ENCODE results near the gene ZNF598.
"Not testable (repeated sequence)": the region's sequence is repeated elsewhere in the genome, so short reads cannot be mapped to it uniquely, and the experiment has no call there.

The ZNF598 gene

DNA sequence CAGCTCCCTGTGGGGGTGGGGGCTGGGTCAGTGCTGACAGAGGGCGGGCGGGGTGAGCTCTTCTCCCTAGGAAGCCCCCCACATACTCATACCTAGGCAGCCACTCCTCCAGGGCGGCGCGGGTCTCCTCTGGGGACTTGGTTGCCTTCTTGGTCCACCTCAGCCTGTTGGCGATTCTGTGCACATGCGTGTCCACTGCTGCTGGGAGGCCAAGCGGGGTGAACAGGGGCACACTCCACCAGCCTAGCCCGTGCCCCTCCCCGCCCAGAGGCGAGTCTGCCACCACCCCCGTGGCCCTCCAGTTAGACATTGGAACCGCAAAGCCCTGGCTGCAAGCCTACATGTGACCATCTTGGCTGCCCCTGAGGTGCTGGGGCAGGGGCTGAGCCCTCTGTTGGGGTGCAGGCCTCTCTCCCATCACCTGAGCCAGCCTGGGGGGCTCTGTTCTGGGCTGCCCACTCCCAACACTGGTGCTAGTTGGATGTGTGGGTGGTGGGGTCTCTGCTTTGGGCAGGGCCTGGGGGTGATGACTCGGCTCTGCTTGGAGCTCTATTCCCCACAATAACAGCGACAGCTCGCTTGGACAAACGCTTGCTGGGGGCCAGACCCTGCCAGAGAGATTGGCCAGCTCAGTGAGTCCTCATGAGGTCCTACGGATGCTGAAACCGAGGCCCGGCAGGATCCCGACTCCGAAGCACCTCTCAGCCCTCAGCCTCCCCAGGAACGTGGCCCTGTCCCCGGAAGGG, 30.6 kb upstream of the ZNF598 start:
- DNase-seq: no peak

DNA sequence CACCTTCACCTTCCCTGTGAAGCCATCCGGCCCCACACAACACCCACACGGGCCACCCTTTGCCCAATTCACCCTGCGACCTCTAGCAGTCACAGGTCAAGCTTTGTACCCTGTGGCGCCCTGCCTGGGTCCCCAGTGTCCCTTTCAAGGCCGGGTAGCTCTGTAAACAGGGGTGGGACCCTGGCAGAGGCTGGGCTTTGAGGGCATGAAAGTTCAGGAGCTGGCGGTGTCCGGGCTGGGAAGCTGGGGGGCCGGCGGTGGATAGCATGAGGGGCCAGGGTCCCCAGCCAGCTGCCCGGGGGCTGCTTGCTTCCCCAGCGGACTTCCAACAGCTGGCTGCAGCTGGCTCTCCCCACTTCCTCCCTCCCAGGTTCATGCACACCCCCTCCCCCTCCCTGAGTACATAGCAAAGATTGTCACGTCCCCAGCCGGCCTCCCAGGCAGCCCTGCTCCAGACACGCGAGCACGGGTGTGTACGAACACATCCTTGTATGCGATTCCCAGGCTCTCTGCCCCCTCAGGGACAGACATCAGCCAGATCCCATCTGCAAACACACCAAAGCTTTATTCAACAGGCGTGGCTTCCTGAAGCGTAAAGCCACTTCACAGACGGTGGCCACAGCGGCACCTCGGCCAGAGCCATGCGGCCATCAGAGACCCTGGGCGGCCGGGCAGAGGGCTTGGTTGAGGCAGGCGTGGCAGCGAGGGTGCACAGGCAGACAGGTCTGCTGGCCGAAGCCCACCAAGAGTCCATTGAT, 29.8 kb upstream of the ZNF598 start:
- DNase-seq: no peak

DNA sequence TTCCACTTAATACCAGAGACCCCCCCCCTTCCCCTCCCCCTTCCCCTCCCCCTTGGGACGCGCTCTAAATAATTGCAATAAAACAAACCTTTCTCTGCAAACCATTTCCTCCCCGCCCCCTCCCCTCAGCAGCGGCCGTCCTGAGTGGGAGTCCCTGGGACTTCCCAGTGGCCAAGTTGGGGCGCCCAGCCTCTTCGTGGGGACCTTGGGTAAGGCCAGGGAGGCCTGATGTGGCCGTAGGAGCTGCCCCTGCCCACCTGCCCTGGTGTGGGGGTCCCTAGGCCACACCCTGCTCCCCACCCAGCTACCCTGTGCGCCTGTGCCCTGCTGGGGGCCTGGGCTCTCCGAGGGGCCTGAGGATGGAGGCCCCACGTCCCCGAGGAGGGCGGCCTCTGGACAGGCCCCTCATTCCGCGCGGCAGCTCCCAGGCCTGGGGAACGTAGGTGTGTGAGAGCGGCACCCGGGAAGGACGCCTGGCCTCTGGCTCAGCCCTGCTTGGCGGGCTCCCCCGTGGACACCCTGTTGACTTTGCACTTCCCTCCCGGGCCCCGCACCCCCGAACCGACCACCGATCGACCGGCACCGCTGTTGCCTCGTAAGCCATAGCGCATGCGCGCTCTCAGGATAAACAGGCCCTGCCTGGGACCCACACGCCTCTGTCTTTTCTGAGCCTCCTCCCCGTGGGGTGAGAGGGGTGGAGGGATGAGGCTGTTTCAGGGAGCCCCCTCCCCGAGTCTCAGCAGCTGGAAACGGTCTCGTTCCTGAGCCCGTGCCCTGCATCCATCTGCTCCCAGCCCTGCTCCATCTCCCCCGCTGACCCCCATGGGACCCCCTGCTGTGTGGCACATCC, 29.0 kb upstream of the ZNF598 start:
- no peak for DNase-seq

DNA sequence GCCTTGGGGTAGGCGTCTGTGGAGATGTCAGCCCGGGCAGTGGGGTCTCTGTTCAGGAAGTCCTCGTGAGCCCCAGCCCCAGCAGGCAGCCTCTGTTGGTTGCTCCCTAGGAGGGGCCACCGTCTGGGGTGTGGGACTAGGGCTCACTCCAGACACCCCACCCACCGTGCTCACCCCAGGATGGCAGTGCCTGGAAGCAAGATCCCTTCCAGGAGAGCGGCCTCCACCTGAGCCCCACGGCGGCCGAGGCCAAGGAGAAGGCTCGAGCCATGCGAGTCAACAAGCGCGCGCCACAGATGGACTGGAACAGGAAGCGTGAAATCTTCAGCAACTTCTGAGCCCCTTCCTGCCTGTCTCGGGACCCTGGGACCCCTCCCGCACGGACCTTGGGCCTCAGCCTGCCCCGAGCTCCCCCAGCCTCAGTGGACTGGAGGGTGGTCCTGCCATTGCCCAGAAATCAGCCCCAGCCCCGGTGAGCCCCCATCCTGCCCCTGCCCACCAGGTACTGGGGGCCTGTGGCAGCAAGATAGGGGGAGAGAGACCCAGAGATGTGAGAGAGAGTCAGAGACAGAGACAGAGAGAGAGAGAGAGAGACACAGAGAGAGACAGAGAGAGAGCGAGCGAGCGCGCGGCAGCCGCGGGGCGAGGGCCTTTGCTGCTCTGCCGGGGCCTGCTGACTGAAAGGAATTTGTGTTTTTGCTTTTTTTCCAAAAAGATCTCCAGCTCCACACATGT, 28.2 kb upstream of the ZNF598 start:
- DNase-seq: no peak

DNA sequence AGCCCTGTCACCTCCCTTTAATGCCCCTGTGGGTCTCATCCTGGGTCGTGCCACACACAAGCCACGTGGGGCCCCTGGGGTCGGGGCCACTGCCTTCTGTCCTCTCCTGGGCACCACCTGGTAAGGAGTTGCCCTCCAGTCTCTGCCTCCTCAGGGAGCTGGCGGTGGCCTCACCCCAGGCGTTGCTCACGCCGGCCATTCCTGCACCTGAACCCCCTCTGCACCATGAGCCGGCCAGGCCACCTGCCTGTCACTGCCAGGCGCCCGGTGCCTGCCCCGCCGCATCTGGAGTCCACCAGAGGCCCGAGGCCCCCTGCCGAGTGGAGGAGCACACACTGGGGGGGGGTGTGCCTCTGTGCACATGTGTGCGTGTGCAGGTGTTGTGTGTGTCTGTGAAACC, 27.5 kb upstream of the ZNF598 start:
- DNase-seq: no peak

DNA sequence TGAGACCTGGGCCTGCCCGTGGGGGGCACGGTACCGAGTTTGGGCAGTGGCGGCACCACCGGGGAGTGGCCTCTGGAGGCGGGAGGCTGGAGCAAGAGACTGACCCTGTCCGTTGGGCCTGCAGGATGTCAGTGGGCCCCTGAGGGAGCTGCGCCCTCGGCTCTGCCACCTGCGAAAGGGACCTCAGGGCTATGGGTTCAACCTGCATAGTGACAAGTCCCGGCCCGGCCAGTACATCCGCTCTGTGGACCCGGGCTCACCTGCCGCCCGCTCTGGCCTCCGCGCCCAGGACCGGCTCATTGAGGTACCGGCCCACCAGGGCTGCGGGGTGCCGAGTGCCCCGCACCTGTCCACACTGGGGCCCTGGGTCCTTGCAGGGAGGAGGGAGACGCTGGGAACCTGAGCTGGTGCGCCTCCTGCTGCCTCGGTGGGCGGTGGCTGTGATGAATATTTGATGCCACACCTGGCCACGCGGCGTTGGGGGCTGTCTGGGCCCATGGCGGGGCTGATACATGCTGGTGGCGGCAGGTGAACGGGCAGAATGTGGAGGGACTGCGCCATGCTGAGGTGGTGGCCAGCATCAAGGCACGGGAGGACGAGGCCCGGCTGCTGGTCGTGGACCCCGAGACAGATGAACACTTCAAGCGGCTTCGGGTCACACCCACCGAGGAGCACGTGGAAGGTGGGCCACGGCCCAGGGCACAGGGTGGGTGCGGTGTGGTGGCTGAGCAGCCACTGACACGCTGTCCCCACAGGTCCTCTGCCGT, 26.8 kb upstream of the ZNF598 start:
- DNase-seq: no peak

DNA sequence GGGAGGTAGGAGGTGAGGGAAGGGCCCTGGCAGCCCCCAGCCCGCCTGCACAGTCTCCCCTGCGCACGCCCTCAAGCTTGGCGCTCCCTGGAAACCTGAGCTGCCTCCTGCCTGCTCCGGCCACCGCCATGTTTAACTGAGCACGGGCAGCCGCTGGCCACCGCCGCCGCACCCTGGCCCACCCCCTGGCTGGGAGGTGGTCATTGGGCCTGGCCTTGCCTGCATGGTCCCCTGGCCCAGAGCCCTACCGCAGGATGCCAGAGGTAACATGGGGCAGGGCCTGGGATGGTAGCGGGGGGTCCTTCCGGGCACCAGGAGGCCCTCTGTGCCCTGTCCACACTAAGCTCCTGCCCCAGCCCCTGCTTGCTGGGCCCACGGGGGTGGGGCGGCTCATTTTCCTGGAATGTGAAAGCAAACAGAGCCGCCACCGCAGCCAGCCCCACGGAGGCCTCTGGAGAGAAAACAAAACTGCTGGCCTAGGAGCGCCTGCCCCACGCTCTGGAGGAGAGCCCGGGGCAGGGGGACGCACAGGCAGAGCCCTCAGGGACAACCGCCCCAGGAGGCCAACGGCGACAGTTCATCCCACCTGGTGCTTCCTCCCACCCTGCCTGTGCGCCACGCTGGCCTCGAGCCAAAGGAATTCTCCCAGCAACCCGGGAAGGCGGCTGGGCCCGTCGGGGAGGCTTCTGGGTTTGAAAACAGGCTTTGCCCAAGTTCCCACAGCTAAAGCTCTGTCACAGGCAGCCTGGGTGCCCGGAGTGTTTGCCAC, 26.0 kb upstream of the ZNF598 start:
- no peak for DNase-seq

DNA sequence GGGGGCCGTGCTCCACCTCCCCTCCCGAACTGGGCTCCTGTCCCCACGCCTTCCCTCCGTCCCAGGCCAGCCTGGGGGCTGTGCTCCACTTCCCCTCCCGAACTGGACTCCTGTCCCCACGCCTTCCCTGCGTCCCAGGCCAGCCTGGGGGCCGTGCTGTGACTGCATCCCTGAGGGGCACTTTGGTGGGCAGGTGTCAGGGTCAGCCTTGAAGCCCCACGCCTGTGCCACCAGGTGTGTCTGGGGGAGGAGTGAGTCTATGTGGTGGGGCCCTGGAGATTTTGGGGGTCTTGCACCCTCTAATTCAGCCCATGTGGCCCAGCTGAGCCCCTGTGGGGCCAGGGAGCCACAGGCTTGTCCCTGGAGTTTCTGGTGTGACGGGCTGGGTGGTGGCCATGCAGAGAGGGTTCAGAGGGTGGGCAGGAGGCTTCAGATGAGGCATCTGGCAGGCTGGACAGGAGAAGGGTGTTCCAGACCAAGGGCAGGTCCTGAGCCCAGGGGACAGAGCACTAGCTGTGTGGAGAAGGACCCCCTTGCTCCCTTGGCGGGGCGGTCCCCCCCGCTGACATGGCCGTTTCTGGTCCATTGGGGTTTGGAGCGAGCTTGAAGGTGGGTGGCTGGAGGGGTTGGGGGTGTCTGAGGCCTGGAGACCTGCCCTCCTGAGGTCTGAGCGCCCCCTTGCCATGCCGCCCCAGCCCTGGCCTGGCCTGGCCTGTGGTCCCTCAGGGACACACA, 25.2 kb upstream of the ZNF598 start:
- DNase-seq: no peak

DNA sequence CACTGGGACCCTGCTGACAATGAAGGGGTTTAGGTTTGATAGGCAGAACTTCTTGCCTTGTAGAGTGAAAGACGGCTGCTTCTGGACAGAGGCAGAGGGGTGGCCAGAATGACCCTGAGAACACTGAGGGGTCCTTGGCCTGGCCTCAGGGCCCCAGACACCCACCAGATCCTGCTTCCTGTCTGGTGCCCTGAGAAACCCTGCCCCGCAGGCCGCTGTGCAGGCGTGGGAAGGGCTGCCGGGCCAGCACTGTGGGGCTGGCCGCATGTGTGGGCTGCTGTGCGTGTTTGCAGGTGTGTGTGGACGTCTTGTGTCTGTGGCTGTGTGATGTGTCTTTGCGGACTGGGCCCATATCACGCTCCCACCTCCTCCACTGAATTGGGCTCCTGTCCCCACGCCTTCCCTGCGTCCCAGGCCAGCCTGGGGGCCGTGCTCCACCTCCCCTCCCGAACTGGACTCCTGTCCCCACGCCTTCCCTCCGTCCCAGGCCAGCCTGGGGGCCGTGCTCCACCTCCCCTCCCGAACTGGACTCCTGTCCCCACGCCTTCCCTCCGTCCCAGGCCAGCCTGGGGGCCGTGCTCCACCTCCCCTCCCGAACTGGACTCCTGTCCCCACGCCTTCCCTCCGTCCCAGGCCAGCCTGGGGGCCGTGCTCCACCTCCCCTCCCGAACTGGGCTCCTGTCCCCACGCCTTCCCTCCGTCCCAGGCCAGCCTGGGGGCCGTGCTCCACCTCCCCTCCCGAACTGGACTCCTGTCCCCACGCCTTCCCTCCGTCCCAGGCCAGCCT, 24.5 kb upstream of the ZNF598 start:
- DNase-seq: not testable (repeated sequence)

DNA sequence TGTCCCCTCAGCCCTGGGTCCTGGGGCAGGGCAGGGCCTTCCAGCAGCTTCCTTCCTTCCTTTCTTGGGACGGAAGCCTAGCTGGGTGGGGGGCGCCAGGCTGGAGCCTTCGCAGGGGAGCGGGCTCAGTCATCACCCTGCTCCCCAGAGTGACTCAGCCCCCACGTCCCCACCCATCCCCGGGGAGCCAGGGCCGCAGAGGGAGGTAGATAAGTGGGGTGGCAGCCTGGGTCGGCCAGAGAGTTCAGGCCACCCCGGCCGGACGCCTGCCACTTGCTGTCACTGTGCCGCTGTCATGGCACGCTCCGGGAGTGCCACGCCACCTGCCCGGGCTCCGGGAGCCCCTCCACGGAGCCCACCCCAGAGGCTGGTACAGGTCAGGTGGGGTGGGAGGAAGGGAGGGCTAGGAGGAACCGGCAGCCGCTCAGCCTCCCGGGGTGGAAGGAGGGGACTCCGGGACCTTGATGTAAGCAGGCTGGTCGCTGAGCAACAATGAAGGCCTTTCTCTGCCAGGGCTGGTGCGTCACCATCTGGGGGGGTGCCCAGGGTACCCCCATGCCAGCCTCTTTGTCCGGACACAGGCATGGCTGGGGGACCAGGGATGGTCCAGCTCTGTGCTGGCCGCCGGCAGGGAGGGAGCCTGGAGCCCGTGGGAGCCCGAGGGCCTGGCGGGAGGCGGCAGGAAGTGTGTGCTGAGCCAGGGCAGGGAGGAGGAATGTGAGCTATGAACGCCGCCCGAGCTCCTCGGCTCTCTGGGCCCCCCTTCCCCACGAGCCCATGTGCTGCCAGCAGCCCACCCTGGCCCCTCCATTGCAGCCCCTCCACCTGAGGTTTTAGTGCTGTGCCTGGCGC, 23.7 kb upstream of the ZNF598 start:
- DNase-seq: no peak

DNA sequence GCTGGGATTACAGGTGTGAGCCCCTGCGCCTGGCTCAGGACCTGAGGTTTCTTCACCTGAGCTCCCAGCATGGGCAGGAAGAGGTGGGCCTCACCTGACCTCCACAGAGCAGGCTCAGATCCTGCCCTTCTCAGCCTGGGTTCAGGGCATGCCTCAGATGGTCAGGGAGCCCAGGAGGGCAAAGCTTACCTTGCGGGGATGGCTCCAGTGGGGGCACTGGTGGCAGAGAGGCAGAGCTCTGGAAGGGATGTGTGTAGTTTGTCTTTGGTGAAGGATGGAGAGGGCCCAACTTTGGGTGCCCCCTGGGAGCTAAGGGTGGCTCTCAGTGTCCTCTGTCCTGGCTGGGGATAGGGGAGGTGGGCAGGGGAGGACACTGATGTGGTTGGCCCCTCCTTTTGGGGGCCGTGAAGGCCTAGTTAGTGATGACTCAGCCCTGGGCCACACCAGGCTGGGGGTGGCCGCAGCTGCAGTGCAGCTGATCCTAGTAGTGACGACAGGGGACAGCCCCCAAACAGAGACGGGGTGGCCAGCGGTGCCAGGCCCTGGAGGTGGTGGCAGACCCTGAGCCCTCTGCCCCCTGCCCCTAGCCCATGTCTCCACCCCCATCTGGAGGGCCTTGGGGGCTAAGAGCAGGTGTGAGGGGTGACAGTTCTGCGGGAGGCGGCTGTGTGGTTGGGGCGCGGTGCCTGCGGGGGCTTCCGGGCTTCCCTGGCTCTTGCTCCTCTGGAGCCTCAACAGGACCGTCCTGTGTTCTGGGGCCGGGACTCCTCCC, 22.9 kb upstream of the ZNF598 start:
- DNase-seq: no peak

DNA sequence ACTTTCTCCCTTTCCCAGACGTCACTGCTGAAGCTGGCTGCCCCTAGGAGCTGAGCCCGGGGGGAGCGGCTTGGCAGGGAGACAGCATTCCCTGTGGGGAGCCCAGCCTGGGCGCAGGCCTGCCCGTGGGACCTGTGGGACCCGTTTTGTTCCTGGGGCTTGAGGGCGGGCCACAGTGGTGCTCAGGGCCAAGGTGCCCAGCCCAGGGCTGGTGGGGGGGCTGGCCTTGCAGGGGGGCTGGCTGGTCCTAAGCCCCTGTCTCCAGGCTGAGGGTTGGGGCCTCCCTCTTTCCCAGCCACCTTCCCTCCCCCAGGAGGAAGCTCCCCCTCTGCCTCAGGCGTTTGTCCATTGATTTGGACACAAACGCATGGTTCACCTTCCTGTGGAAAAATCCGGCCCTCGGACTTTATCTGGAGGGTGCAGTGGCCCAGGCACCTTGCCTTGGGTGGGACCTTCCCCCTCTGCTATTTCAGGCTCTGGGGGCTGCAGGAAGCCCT, 21.5 kb upstream of the ZNF598 start:
- DNase-seq: no peak

DNA sequence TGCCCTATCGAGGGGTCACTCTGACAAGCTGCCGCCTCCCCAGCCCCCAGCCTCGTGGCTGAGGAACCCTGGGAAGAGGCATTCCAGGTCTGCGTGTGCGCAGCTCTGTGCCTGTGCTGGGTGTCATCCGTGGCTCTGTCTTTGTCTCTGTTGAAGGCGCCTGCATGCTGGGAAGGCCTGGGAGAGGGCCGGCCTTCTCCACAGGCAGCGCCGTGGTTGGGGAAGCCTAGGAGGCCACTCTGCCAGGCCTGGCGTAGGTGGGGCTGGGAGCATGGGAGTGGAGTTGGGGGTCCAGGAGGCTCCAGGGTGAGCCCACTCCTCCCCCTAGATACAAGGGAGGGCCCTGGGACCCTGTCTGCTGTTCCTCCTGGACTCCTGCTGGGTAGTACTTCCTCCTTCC, 20.4 kb upstream of the ZNF598 start:
- no peak for DNase-seq

DNA sequence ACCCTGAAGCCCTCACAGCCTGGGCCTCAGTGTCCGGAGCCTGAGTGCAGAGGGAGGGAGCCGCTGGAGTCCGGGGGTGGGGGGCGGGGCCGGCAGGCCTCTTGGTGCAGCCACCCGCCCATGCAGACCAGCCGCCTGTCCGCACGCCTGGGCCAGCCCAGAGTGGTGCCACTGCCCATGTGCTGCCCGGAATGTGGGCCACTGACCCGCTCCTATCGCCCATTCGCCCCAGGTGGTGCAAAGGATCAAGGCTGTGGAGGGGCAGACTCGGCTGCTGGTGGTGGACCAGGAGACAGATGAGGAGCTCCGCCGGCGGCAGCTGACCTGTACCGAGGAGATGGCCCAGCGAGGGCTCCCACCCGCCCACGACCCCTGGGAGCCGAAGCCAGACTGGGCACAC, 19.7 kb upstream of the ZNF598 start:
- no peak for DNase-seq

DNA sequence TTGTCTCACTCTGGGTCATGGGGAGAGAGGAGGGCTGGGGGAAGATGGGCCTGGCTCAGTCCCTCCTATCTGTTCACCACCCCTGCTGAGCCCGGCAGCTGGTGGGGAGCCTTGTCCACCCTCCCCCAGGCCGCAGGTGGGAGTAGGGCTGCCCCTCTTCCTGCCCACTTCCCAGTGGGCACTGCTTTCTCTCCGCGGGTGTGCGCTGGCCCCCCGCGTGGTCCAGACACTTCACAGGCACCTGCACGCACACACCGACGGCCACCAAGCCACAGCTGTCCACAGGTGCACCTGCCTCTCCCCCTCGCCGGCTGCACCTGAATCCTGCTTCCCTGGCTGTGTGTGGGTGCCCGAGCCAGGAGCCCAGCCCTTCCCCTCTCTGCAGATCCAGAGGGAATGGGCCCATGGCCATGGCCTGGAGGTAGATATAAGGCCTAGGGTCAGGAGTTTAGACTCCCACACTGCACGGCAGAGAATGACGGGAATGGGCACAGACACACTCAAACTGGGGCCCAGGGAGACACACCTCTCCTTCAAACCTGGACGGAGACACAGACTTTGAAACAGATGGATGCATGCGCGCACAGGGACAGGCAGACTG, 19.1 kb upstream of the ZNF598 start:
- DNase-seq: no peak

DNA sequence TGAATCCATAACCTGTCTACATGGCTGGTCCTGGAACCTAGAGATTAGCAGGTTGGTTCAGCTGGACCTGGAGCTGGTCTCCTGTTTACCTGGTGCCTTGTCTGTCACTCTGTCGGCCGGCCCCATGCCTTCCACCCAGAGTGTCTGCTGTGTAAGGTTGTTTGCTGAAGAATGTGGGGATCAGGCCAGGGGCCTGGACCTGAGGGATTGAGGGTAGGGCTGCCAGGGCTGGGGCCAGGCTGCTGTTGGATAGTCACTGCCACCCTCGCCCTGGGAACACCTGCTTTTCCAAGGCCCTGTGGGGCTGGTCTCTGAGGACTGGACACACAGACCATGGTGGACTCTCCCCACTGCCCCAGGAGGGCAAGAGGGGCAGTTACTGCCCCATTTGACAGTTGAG, 18.5 kb upstream of the ZNF598 start:
- DNase-seq: no peak
